Neural cell (in vitro differentiated cells): ENCODE data around the gene DCTN4. TPM values are rescaled to one million over a fixed set of nuclear protein-coding genes. Genes with fewer than 3 reads are reported as not detected.
A peak's percentile ranks its signal among the peaks of the same experiment; 100 is the strongest.

Experiments used
- H2AFZ ChIP-seq: fragments of 200-600, 300-800 bp; sonication (generic), shearing (Covaris generic); 2 replicates; pipeline ENCODE4 v1.6.0; 2014; ENCODE audit warnings: low read depth, mild to moderate bottlenecking, antibody characterized with exemption, low read length, moderate library complexity
- H3F3A ChIP-seq: fragments of 200-600 bp; shearing (Covaris generic); 2 replicates; pipeline ENCODE4 v1.6.1; 2016; ENCODE audit warnings: mild to moderate bottlenecking, moderate library complexity, mixed read lengths, antibody characterized with exemption, low read length; ENCODE audit not compliant: insufficient read depth, poor library complexity, severe bottlenecking
- H3K27ac ChIP-seq: fragments of 200-600, 300-800 bp; sonication (generic), shearing (Covaris generic); 2 replicates; pipeline ENCODE4 v1.5.1; 2014; ENCODE audit warnings: mild to moderate bottlenecking, low read length, moderate library complexity
- H3K27me3 ChIP-seq: fragments of 300-800, 200-600 bp; sonication (generic), shearing (Covaris generic); 2 replicates; pipeline ENCODE4 v1.6.0; 2014; ENCODE audit warnings: mild to moderate bottlenecking, low read depth, low read length, moderate library complexity; ENCODE audit not compliant: insufficient read depth
- H3K36me3 ChIP-seq: fragments of 300-800, 200-600 bp; sonication (generic), shearing (Covaris generic); 2 replicates; pipeline ENCODE4 v1.5.1; 2014; ENCODE audit warnings: mild to moderate bottlenecking, antibody characterized with exemption, low read length, moderate library complexity; ENCODE audit not compliant: insufficient read depth
- H3K4me2 ChIP-seq: fragments of 300-800, 200-600 bp; sonication (generic), shearing (Covaris generic); 2 replicates; pipeline ENCODE4 v1.6.0; 2014; ENCODE audit warnings: mild to moderate bottlenecking, low read length
- H3K4me3 ChIP-seq: fragments of 300-800, 200-600 bp; sonication (generic), shearing (Covaris generic); 2 replicates; pipeline ENCODE4 v1.5.1; 2014; ENCODE audit warnings: mild to moderate bottlenecking, low read length, moderate library complexity
- H3K79me2 ChIP-seq: fragments of 200-600 bp; shearing (Covaris generic); replicated peaks from 2 replicates; pipeline ENCODE4 v1.6.0; 2014; ENCODE audit warnings: mild to moderate bottlenecking, low read length, moderate library complexity; ENCODE audit not compliant: insufficient read depth
- H3K9ac ChIP-seq: fragments of 300-800, 200-600 bp; sonication (generic), shearing (Covaris generic); 2 replicates; pipeline ENCODE4 v1.6.1; 2016; ENCODE audit warnings: mild to moderate bottlenecking, low read length, mixed read lengths
- H3K9me2 ChIP-seq: fragments of 200-600 bp; shearing (Covaris generic); 2 replicates; pipeline ENCODE4 v1.6.1; 2016; ENCODE audit warnings: mild to moderate bottlenecking, low read length, mixed read lengths; ENCODE audit not compliant: insufficient read depth
- H3K9me3 ChIP-seq: fragments of 200-600, 300-800 bp; sonication (generic), shearing (Covaris generic); 2 replicates; pipeline ENCODE4 v1.6.1; 2016; ENCODE audit warnings: mild to moderate bottlenecking, mixed run types, low read length, moderate library complexity, mixed read lengths
- H4K20me1 ChIP-seq: fragments of 200-600 bp; shearing (Covaris generic); 2 replicates; pipeline ENCODE4 v1.6.1; 2016; ENCODE audit warnings: mild to moderate bottlenecking, mixed run types; ENCODE audit not compliant: insufficient read depth
- EP300 ChIP-seq: fragments of 450-650 bp; conservative IDR thresholded peaks from 2 replicates; pipeline ENCODE4 v1.6.1; 2014; ENCODE audit warnings: antibody characterized with exemption, mild to moderate bottlenecking, moderate library complexity; ENCODE audit not compliant: poor library complexity, severe bottlenecking
- EZH2 ChIP-seq: fragments of 200-600, 300-800 bp; shearing (Covaris generic), sonication (generic); IDR thresholded peaks from 2 replicates; pipeline ENCODE4 v1.6.1; 2014; ENCODE audit warnings: antibody characterized with exemption, low read length, borderline replicate concordance, mild to moderate bottlenecking; ENCODE audit not compliant: insufficient read depth, poor library complexity, severe bottlenecking
- MXI1 ChIP-seq: fragments of 450-650 bp; conservative IDR thresholded peaks from 2 replicates; pipeline ENCODE4 v1.6.1; 2014; ENCODE audit warnings: antibody characterized with exemption, mild to moderate bottlenecking; ENCODE audit not compliant: poor library complexity, severe bottlenecking
- POLR2AphosphoS5 ChIP-seq: IDR thresholded peaks from 2 replicates; pipeline ENCODE4 v1.6.1; 2012
- RAD21 ChIP-seq: fragments of 450-650 bp; conservative IDR thresholded peaks from 2 replicates; pipeline ENCODE4 v1.6.1; 2014; ENCODE audit warnings: antibody characterized with exemption, mild to moderate bottlenecking, moderate library complexity
- SMC3 ChIP-seq: fragments of 450-650 bp; conservative IDR thresholded peaks from 2 replicates; pipeline ENCODE4 v1.6.1; 2014; ENCODE audit warnings: antibody characterized with exemption, mild to moderate bottlenecking, moderate library complexity; ENCODE audit not compliant: poor library complexity
- TAF1 ChIP-seq: IDR thresholded peaks from 2 replicates; pipeline ENCODE4 v1.6.1; 2012; ENCODE audit warnings: low read depth
- polyA plus RNA-seq: library from polyadenylated mRNA; depleted of rRNA; stranded (reverse); fragments of >200 nt; gene quantifications from 2 replicates; pipeline ENCODE4 v1.2.3, GENCODE V29; 2014
- TF ChIP-seq, protein P1 (sequence below): fragments of 450-650 bp; IDR thresholded peaks from 2 replicates; pipeline ENCODE4 v1.5.1; 2014; ENCODE audit warnings: antibody characterized with exemption, mild to moderate bottlenecking, moderate library complexity; ENCODE audit not compliant: poor library complexity, severe bottlenecking
- TF ChIP-seq, protein P2 (sequence below): IDR thresholded peaks from 2 replicates; pipeline ENCODE4 v1.6.1; 2012; ENCODE audit warnings: borderline replicate concordance

The DCTN4 gene
- polyA plus RNA-seq, 1 donor from 2014 or later = 117 TPM

DNA sequence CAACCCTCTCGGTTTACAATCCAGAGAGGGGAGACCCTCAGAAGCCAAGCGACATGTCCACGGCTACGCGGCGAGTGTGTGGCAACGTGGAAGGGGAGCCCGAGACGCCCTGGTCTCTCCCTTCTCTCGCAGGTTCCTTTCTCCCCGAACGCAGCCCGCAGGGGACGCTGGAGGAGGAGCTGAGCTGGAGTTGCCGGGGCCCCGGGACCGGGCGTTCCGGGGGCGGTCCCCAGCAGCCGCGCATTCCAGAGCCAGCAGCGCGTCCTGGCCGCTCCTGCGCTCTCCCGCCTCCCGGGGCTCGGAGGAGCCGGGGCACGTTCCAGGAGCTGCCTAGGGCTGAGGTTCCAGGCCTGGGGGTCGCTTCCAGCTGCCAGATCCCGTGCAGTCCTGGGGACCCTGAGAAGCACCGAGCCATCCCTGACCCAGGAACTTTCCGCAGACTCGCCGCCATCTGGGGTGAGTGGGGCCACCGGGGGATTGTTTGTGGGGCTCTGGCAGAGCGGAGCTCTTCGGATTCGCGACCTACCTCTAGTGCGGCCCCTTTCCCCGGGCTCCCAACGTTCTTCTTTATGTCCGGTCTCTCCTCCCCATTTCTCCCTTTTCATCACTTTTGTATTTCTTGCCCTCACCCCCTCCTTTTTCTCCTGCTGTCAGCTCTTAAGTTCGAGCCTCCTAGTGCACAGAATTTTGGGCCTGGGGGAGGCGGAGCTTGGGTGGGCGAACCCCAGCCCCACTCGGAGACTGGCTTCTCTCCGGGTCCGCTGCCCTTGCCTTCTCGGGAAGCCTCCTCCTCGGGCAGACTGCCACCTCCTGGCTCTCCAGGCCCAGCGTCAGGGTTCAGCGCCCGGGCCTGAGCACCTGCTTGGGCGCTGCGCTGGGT is 19.9 kb upstream of the DCTN4 start, which contains the start of gene SMIM3:
SMIM3 (plus strand) TSS at position 241 of the 880 bp plus-strand sequence. CDS start 16,684 bp downstream, outside the sequence.
- Histone ChIP-seq H3K9ac (peak within 1 kb of the TSS; percentile 49), H3K36me3 (no peaks in the 10 kb centered on the region), H3K27ac (no peak within 1 kb of the TSS), H3K4me3 (peak within 1 kb of the TSS; percentile 70), H4K20me1 (no peaks in the 10 kb centered on the region), H2AFZ (peak within 1 kb of the TSS; percentile 29), H3K9me3 (no peaks in the 10 kb centered on the region), H3K27me3 (peaks cover 7% of the 10 kb centered on the region), H3F3A (no peaks in the 10 kb centered on the region), H3K9me2 (no peaks in the 10 kb centered on the region), H3K4me2 (peak within 1 kb of the TSS; percentile 45), H3K79me2 (no peaks in the 10 kb centered on the region)
- no peak for TF ChIP-seq EZH2
- TF ChIP-seq RAD21 = peak; percentile 60
- no peak for TF ChIP-seq MXI1
- TF ChIP-seq, protein P1, sequence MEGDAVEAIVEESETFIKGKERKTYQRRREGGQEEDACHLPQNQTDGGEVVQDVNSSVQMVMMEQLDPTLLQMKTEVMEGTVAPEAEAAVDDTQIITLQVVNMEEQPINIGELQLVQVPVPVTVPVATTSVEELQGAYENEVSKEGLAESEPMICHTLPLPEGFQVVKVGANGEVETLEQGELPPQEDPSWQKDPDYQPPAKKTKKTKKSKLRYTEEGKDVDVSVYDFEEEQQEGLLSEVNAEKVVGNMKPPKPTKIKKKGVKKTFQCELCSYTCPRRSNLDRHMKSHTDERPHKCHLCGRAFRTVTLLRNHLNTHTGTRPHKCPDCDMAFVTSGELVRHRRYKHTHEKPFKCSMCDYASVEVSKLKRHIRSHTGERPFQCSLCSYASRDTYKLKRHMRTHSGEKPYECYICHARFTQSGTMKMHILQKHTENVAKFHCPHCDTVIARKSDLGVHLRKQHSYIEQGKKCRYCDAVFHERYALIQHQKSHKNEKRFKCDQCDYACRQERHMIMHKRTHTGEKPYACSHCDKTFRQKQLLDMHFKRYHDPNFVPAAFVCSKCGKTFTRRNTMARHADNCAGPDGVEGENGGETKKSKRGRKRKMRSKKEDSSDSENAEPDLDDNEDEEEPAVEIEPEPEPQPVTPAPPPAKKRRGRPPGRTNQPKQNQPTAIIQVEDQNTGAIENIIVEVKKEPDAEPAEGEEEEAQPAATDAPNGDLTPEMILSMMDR = peak; percentile 67
- peak; percentile 66 for TF ChIP-seq SMC3
- TF ChIP-seq, protein P2, sequence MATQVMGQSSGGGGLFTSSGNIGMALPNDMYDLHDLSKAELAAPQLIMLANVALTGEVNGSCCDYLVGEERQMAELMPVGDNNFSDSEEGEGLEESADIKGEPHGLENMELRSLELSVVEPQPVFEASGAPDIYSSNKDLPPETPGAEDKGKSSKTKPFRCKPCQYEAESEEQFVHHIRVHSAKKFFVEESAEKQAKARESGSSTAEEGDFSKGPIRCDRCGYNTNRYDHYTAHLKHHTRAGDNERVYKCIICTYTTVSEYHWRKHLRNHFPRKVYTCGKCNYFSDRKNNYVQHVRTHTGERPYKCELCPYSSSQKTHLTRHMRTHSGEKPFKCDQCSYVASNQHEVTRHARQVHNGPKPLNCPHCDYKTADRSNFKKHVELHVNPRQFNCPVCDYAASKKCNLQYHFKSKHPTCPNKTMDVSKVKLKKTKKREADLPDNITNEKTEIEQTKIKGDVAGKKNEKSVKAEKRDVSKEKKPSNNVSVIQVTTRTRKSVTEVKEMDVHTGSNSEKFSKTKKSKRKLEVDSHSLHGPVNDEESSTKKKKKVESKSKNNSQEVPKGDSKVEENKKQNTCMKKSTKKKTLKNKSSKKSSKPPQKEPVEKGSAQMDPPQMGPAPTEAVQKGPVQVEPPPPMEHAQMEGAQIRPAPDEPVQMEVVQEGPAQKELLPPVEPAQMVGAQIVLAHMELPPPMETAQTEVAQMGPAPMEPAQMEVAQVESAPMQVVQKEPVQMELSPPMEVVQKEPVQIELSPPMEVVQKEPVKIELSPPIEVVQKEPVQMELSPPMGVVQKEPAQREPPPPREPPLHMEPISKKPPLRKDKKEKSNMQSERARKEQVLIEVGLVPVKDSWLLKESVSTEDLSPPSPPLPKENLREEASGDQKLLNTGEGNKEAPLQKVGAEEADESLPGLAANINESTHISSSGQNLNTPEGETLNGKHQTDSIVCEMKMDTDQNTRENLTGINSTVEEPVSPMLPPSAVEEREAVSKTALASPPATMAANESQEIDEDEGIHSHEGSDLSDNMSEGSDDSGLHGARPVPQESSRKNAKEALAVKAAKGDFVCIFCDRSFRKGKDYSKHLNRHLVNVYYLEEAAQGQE = no peak

DNA sequence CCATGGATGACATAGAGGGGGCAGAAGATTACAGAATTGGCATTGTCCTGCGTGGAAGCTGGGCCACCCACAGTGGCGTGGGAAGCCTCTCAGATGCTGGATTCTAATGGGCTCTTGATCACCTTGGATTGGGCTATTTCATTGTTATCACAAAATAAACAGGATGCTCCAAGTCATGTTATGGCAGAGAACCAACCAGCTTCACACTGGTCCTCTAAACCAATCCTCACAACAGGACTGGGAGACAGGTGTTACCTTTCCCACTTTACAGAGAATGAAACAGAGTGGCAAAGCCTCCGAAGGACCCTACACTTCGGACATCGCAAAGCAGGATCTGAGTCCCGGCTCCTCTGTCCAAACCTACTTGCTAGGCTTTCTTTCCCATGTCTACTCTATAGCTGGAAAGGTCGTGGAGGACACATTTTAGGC is 19.3 kb upstream of the DCTN4 start:
- Histone ChIP-seq H3K27ac (no peak overlapping the region), H4K20me1 (no peaks in the 10 kb centered on the region), H3K4me2 (peak overlapping the region; percentile 45), H3K27me3 (peaks cover 7% of the 10 kb centered on the region), H3K9me2 (no peaks in the 10 kb centered on the region), H2AFZ (peak overlapping the region; percentile 29), H3K36me3 (no peaks in the 10 kb centered on the region), H3K9me3 (no peaks in the 10 kb centered on the region), H3K79me2 (no peaks in the 10 kb centered on the region), H3K9ac (peak overlapping the region; percentile 49), H3F3A (no peaks in the 10 kb centered on the region), H3K4me3 (peak overlapping the region; percentile 70)
- TF ChIP-seq, protein P1 = no peak
- TF ChIP-seq RAD21 = no peak
- TF ChIP-seq TAF1 = no peak
- TF ChIP-seq SMC3 = no peak
- TF ChIP-seq EZH2 = no peak
- TF ChIP-seq, protein P2 = no peak
- TF ChIP-seq POLR2AphosphoS5 = no peak
- no peak for TF ChIP-seq MXI1
- TF ChIP-seq EP300 = no peak
